ENCODE data around the gene ASRGL1. TPM values are rescaled to one million over a fixed set of nuclear protein-coding genes. Genes with fewer than 3 reads are reported as not detected.

Gene ASRGL1
- total RNA-seq, 1 donor from 2014 or later: 3.2 TPM

- FAIRE-seq (no peak), DNase-seq (ENCODE audit: low read depth) (no peak)
- Mint-ChIP-seq H3K27me3 (ENCODE audit: low read depth, unreplicated experiment) (peaks cover 14% of the 10 kb centered on the region), H3K36me3 (ENCODE audit: low read depth, unreplicated experiment) (peaks cover 4% of the 10 kb centered on the region), H3K4me1 (ENCODE audit: low read depth, unreplicated experiment) (peaks cover 3% of the 10 kb centered on the region), H3K27ac (ENCODE audit: unreplicated experiment) (no peak overlapping the region), H3K9me3 (ENCODE audit: unreplicated experiment) (no peaks in the 10 kb centered on the region), H3K4me3 (ENCODE audit: unreplicated experiment) (no peak overlapping the region)
- H3K27me3 ChIP-seq (ENCODE audit: insufficient read depth, low read length): no peaks in the 10 kb centered on the region
- H4K20me1 ChIP-seq (ENCODE audit: insufficient read depth, low read length): no peaks in the 10 kb centered on the region
- no peak for TF ChIP-seq EZH2 (IDR thresholded peaks at IDR 0.05; ENCODE audit: insufficient read depth, low read length)
- no peak for TF ChIP-seq CTCF (IDR thresholded peaks at IDR 0.05; ENCODE audit: insufficient read depth, low read depth, low read length)
- H3K4me2 ChIP-seq (ENCODE audit: low read length): no peak overlapping the region
- H3K9me3 ChIP-seq (ENCODE audit: insufficient read depth, low read depth, low read length): no peaks in the 10 kb centered on the region
- H3K9ac ChIP-seq (ENCODE audit: low read length): no peak overlapping the region
- no peaks in the 10 kb centered on the region for H3K79me2 ChIP-seq (ENCODE audit: insufficient read depth, low read length)
- no peaks in the 10 kb centered on the region for H3K36me3 ChIP-seq (ENCODE audit: insufficient read depth, low read length)
- no peak overlapping the region for H3K27ac ChIP-seq (ENCODE audit: low read depth, low read length)
- no peak overlapping the region for H3K4me3 ChIP-seq (ENCODE audit: insufficient read depth, low read depth, low read length)
- H3K4me1 ChIP-seq (ENCODE audit: insufficient read depth, low read length): peaks cover 5% of the 10 kb centered on the region
- H2AFZ ChIP-seq (ENCODE audit: low read depth, low read length): no peak overlapping the region
Measured at GRCh38 chr11:62390722-62391121, 53.5 kb downstream of the ASRGL1 start.

GRCh38 chr11:62391642-62392425, 54.6 kb downstream of the ASRGL1 start:
- H3K79me2 ChIP-seq (ENCODE audit: insufficient read depth, low read length): no peaks in the 10 kb centered on the region
- no peak overlapping the region for H3K4me2 ChIP-seq (ENCODE audit: low read length)
- no peaks in the 10 kb centered on the region for H3K27me3 ChIP-seq (ENCODE audit: insufficient read depth, low read length)
- H4K20me1 ChIP-seq (ENCODE audit: insufficient read depth, low read length): no peaks in the 10 kb centered on the region
- Mint-ChIP-seq H3K4me3 (ENCODE audit: unreplicated experiment) (no peak overlapping the region), H3K27ac (ENCODE audit: unreplicated experiment) (no peak overlapping the region), H3K36me3 (ENCODE audit: low read depth, unreplicated experiment) (peaks cover 4% of the 10 kb centered on the region), H3K27me3 (ENCODE audit: low read depth, unreplicated experiment) (peaks cover 14% of the 10 kb centered on the region), H3K4me1 (ENCODE audit: low read depth, unreplicated experiment) (peaks cover 3% of the 10 kb centered on the region), H3K9me3 (ENCODE audit: unreplicated experiment) (no peaks in the 10 kb centered on the region)
- H3K27ac ChIP-seq (ENCODE audit: low read depth, low read length): no peak overlapping the region
- no peaks in the 10 kb centered on the region for H3K9me3 ChIP-seq (ENCODE audit: insufficient read depth, low read depth, low read length)
- TF ChIP-seq CTCF (IDR thresholded peaks at IDR 0.05; ENCODE audit: insufficient read depth, low read depth, low read length) (no peak), EZH2 (IDR thresholded peaks at IDR 0.05; ENCODE audit: insufficient read depth, low read length) (no peak)
- FAIRE-seq (no peak), DNase-seq (ENCODE audit: low read depth) (no peak)
- H2AFZ ChIP-seq (ENCODE audit: low read depth, low read length): no peak overlapping the region
- no peak overlapping the region for H3K4me3 ChIP-seq (ENCODE audit: insufficient read depth, low read depth, low read length)
- peaks cover 5% of the 10 kb centered on the region for H3K4me1 ChIP-seq (ENCODE audit: insufficient read depth, low read length)
- no peaks in the 10 kb centered on the region for H3K36me3 ChIP-seq (ENCODE audit: insufficient read depth, low read length)
- no peak overlapping the region for H3K9ac ChIP-seq (ENCODE audit: low read length)

- H4K20me1 ChIP-seq (ENCODE audit: insufficient read depth, low read length): no peaks in the 10 kb centered on the region
- H3K79me2 ChIP-seq (ENCODE audit: insufficient read depth, low read length): no peaks in the 10 kb centered on the region
- H3K9me3 ChIP-seq (ENCODE audit: insufficient read depth, low read depth, low read length): no peaks in the 10 kb centered on the region
- H3K27ac ChIP-seq (ENCODE audit: low read depth, low read length): no peak overlapping the region
- H3K4me1 ChIP-seq (ENCODE audit: insufficient read depth, low read length): peaks cover 5% of the 10 kb centered on the region
- H3K4me2 ChIP-seq (ENCODE audit: low read length): no peak overlapping the region
- no peak overlapping the region for H2AFZ ChIP-seq (ENCODE audit: low read depth, low read length)
- no peak overlapping the region for H3K9ac ChIP-seq (ENCODE audit: low read length)
- Mint-ChIP-seq H3K9me3 (ENCODE audit: unreplicated experiment) (no peaks in the 10 kb centered on the region), H3K27ac (ENCODE audit: unreplicated experiment) (no peak overlapping the region), H3K36me3 (ENCODE audit: low read depth, unreplicated experiment) (peaks cover 4% of the 10 kb centered on the region), H3K27me3 (ENCODE audit: low read depth, unreplicated experiment) (peaks cover 14% of the 10 kb centered on the region), H3K4me1 (ENCODE audit: low read depth, unreplicated experiment) (peaks cover 3% of the 10 kb centered on the region), H3K4me3 (ENCODE audit: unreplicated experiment) (no peak overlapping the region)
- no peak overlapping the region for H3K4me3 ChIP-seq (ENCODE audit: insufficient read depth, low read depth, low read length)
- DNase-seq (ENCODE audit: low read depth) (no peak), FAIRE-seq (no peak)
- TF ChIP-seq CTCF (IDR thresholded peaks at IDR 0.05; ENCODE audit: insufficient read depth, low read depth, low read length): no peak
- no peak for TF ChIP-seq EZH2 (IDR thresholded peaks at IDR 0.05; ENCODE audit: insufficient read depth, low read length)
- H3K27me3 ChIP-seq (ENCODE audit: insufficient read depth, low read length): no peaks in the 10 kb centered on the region
- H3K36me3 ChIP-seq (ENCODE audit: insufficient read depth, low read length): no peaks in the 10 kb centered on the region
Measured at GRCh38 chr11:62392506-62392905, 55.3 kb downstream of the ASRGL1 start.

Measured in astrocyte (in vitro differentiated cells and primary cell).